OCI-LY7 (cell line): ENCODE measurements around the gene TTC7B. TPM values are rescaled to one million over a fixed set of nuclear protein-coding genes. Genes with fewer than 3 reads are reported as not detected.

Source experiments
- BruUV-seq: library from RNA; stranded (reverse); fragments of 400-500 nt; replicated peaks from 2 replicates; lab custom pipeline; 2021; lab: Mats Ljungman, UMichigan
- CTCF ChIA-PET: fragments of 300-600 bp; sonication (Branson Sonifier 250); formaldehyde crosslinking; loops from one replicate; lab custom pipeline; 2022; ENCODE audit warnings: antibody characterized with exemption; ENCODE audit not compliant: unreplicated experiment; lab: Charles Lee
- POLR2A ChIA-PET: fragments of 300-600 bp; sonication (Branson Sonifier 250); formaldehyde crosslinking; loops from one replicate; lab custom pipeline; 2022; ENCODE audit warnings: antibody characterized with exemption; lab: Charles Lee
- DNase-seq: peaks from one replicate; pipeline ENCODE4 v3.0.0-alpha.2; 2015; ENCODE audit warnings: low spot score
- H2AFZ ChIP-seq: fragments of 200-600 bp; sonication (generic), shearing (Covaris generic); 2 replicates; pipeline ENCODE4 v1.6.1; 2014; ENCODE audit warnings: mild to moderate bottlenecking, antibody characterized with exemption, low read length, moderate library complexity
- H3K27ac ChIP-seq: fragments of 200-600 bp; sonication (generic); 2 replicates; pipeline ENCODE4 v1.5.1; 2014; ENCODE audit warnings: mixed run types, low read depth, mild to moderate bottlenecking, moderate library complexity, low read length, inconsistent platforms; ENCODE audit not compliant: poor library complexity, severe bottlenecking
- H3K36me3 ChIP-seq: fragments of 200-600 bp; sonication (generic); 2 replicates; pipeline ENCODE4 v1.6.1; 2014; ENCODE audit warnings: mild to moderate bottlenecking, antibody characterized with exemption, low read length, moderate library complexity, mixed read lengths; ENCODE audit not compliant: insufficient read depth
- H3K4me1 ChIP-seq: fragments of 200-600 bp; sonication (generic); 2 replicates; pipeline ENCODE4 v1.5.1; 2014; ENCODE audit warnings: mild to moderate bottlenecking, low read length; ENCODE audit not compliant: insufficient read depth, poor library complexity, severe bottlenecking
- H3K4me2 ChIP-seq: fragments of 200-600 bp; sonication (generic); 2 replicates; pipeline ENCODE4 v1.6.1; 2014; ENCODE audit warnings: mild to moderate bottlenecking, low read length
- H3K4me3 ChIP-seq: fragments of 200-600 bp; sonication (generic); 2 replicates; pipeline ENCODE4 v1.5.1; 2014; ENCODE audit warnings: mild to moderate bottlenecking, low read depth, low read length; ENCODE audit not compliant: poor library complexity, severe bottlenecking
- H3K79me2 ChIP-seq: fragments of 200-600 bp; sonication (generic); 2 replicates; pipeline ENCODE4 v1.6.1; 2016; ENCODE audit warnings: low read depth, mild to moderate bottlenecking, low read length, moderate library complexity, mixed read lengths; ENCODE audit not compliant: insufficient read depth
- H3K9me2 ChIP-seq: fragments of 200-600 bp; sonication (generic); 2 replicates; pipeline ENCODE4 v1.6.1; 2016; ENCODE audit warnings: mild to moderate bottlenecking, low read length, mixed read lengths; ENCODE audit not compliant: insufficient read depth
- H3K9me3 ChIP-seq: fragments of 200-600 bp; sonication (generic); 2 replicates; pipeline ENCODE4 v1.6.1; 2014; ENCODE audit warnings: mild to moderate bottlenecking, mixed run types, low read length, mixed read lengths
- H4K20me1 ChIP-seq: fragments of 200-600 bp; sonication (generic); 2 replicates; pipeline ENCODE4 v1.6.1; 2014; ENCODE audit warnings: mild to moderate bottlenecking, antibody characterized with exemption, low read length, moderate library complexity, mixed read lengths; ENCODE audit not compliant: insufficient read depth
- EZH2phosphoT487 ChIP-seq: fragments of 200-600 bp; sonication (generic); IDR thresholded peaks from 2 replicates; pipeline ENCODE4 v1.6.1; 2018; ENCODE audit warnings: low read depth, borderline replicate concordance, mild to moderate bottlenecking, mixed run types, antibody characterized with exemption, low read length, moderate library complexity, mixed read lengths
- intact Hi-C: fragments of 100-400 bp; cut with micrococcal nuclease; formaldehyde crosslinking; loops from one replicate; pipeline ENCODE4 v1.10.0; 2022; ENCODE audit not compliant: unreplicated experiment
- total RNA-seq, 2 experiments: library from RNA; depleted of rRNA in 1 of 2; stranded (reverse); fragments of >200 nt in 1 of 2; shearing (Covaris generic) in 1 of 2; gene quantifications; 2 replicates each; pipeline ENCODE4 v1.2.3, GENCODE V29; 2014 to 2022
- TF ChIP-seq, protein P1 (sequence below): fragments of 200-600 bp; sonication (generic); conservative IDR thresholded peaks from 2 replicates; pipeline ENCODE4 v1.5.1; 2014; ENCODE audit warnings: mild to moderate bottlenecking, antibody characterized with exemption, low read length, moderate library complexity, mixed read lengths

The TTC7B gene
- total RNA-seq, 2 experiments from 2014 or later, result 0.19 to 0.51 TPM

DNA sequence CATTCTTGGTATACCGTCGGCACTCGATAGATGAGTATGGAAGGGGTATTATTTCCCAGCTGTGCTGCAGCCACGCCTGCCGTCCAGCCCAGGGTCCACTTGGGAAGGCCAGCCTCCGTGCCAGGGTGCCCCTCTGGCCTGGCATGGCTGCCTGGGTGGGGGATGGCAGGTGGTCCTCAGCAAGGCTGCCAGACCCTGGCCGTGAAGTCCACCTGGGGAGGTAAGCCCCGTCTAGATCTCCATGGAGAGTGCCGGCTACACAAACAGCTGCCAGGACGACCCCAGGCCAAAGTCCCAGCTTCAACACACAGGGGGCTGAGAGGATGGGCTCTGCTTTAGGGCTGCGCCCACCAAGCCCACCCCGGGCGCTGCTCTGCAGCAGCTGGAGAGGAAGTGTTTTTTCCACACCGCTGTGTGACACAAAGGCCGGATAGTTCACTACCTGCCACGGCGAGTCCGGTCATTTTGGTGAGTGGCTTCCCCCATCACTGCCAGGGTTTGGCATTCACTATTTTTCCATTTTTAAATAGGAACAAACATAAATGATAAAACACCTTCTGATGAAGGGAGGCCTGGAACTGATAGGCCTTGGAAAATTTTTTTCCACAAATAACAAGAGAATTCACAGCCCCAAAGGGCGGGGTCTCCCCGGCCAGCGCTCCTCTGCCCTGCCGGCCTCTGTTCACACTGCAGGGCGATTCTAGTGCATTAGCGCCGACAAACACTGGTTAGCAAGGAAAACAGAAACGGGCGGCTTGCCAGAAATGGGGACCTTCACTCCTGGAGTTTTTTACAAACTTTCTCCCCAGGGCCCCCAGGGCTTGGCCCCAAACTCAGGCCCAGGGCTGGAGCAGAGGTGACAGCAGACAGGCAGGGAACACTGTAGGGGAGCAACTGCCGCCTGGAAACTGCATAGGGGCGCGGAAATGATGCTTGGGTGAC is 257.9 kb downstream of the TTC7B start:
- TF ChIP-seq, protein P1, sequence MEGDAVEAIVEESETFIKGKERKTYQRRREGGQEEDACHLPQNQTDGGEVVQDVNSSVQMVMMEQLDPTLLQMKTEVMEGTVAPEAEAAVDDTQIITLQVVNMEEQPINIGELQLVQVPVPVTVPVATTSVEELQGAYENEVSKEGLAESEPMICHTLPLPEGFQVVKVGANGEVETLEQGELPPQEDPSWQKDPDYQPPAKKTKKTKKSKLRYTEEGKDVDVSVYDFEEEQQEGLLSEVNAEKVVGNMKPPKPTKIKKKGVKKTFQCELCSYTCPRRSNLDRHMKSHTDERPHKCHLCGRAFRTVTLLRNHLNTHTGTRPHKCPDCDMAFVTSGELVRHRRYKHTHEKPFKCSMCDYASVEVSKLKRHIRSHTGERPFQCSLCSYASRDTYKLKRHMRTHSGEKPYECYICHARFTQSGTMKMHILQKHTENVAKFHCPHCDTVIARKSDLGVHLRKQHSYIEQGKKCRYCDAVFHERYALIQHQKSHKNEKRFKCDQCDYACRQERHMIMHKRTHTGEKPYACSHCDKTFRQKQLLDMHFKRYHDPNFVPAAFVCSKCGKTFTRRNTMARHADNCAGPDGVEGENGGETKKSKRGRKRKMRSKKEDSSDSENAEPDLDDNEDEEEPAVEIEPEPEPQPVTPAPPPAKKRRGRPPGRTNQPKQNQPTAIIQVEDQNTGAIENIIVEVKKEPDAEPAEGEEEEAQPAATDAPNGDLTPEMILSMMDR, result no peak
- TF ChIP-seq EZH2phosphoT487, result no peak
- CTCF ChIA-PET, result no interaction called here
- POLR2A ChIA-PET, result no interaction called here
- no peak overlapping the region for H3K4me2 ChIP-seq
- H3K9me2 ChIP-seq, result no peaks in the 10 kb centered on the region
- H3K36me3 ChIP-seq, result no peaks in the 10 kb centered on the region
- intact Hi-C loops, result no loop called here
- no peaks in the 10 kb centered on the region for H4K20me1 ChIP-seq
- no peak for DNase-seq
- H3K4me1 ChIP-seq, result no peaks in the 10 kb centered on the region
- BruUV-seq, result no TSS peak
- H3K4me3 ChIP-seq, result no peak overlapping the region
- H2AFZ ChIP-seq, result no peak overlapping the region
- no peaks in the 10 kb centered on the region for H3K79me2 ChIP-seq
- no peaks in the 10 kb centered on the region for H3K9me3 ChIP-seq
- H3K27ac ChIP-seq, result no peak overlapping the region

DNA sequence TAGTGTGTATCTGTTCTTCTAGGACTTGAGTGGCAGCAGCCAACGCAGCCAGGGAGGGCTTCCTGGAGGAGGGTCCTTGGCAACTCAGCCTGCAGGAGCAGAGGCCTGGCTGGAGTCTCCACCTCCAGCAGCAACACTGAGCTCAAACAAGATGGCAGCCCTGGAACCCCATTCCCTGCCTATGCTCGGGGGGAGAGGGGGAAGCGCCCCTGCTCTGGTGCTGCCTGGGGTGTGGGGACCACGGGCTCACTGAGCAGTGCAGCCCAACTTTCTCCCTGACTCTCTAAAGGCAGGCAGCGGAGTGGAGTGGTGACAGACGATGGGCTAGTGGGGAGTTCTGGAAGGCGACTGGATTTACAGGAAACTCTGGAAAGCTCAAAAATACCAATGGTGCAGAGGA is 258.7 kb downstream of the TTC7B start:
- Histone ChIP-seq H3K9me2 (no peaks in the 10 kb centered on the region), H3K79me2 (no peaks in the 10 kb centered on the region), H3K4me2 (no peak overlapping the region), H2AFZ (no peak overlapping the region), H3K36me3 (no peaks in the 10 kb centered on the region), H3K9me3 (no peaks in the 10 kb centered on the region), H3K27ac (no peak overlapping the region), H3K4me1 (no peaks in the 10 kb centered on the region), H4K20me1 (no peaks in the 10 kb centered on the region), H3K4me3 (no peak overlapping the region)
- TF ChIP-seq EZH2phosphoT487, result no peak
- TF ChIP-seq, protein P1, result no peak
- no TSS peak for BruUV-seq
- intact Hi-C loops, result no loop called here
- ChIA-PET POLR2A (no interaction called here), CTCF (no interaction called here)
- no peak for DNase-seq
